Nucleus accumbens (tissue), 56 donors: ENCODE data around the gene TBC1D20.
"Not testable (repeated sequence)": the region's sequence is repeated elsewhere in the genome, so short reads cannot be mapped to it uniquely, and the experiment has no call there.

Experiments
- DNase-seq, 56 donors: peaks; one replicate each; lab custom pipeline; 2025; lab: John Stamatoyannopoulos, UW

TBC1D20 gene

GRCh38 chr20:404088-404487, 58.2 kb downstream of the TBC1D20 start:
- DNase-seq = no peak

GRCh38 chr20:403582-403957, 58.8 kb downstream of the TBC1D20 start:
- no peak for DNase-seq

GRCh38 chr20:402898-403581, 59.3 kb downstream of the TBC1D20 start:
- no peak for DNase-seq

GRCh38 chr20:402496-402885, 59.8 kb downstream of the TBC1D20 start:
- no peak for DNase-seq

- DNase-seq = no peak
Observed at GRCh38 chr20:401682-402495, 60.4 kb downstream of the TBC1D20 start.

- DNase-seq = peak in 3 of 56 donors; percentile 2 to 6 (median 4)
Observed at GRCh38 chr20:400454-401275, 61.7 kb downstream of the TBC1D20 start.

- no peak for DNase-seq
Observed at GRCh38 chr20:400128-400453, 62.2 kb downstream of the TBC1D20 start.

GRCh38 chr20:399182-399707, 63.1 kb downstream of the TBC1D20 start:
- DNase-seq = no peak

GRCh38 chr20:397432-398237, 64.7 kb downstream of the TBC1D20 start:
- DNase-seq = no peak

GRCh38 chr20:396619-397431, 65.5 kb downstream of the TBC1D20 start:
- no peak for DNase-seq

GRCh38 chr20:396252-396618, 66.1 kb downstream of the TBC1D20 start:
- no peak for DNase-seq

- not testable (repeated sequence) for DNase-seq
Observed at GRCh38 chr20:393296-393695, 69.0 kb downstream of the TBC1D20 start.

GRCh38 chr20:391041-391711, 71.2 kb downstream of the TBC1D20 start:
- no peak for DNase-seq

- DNase-seq = no peak
Observed at GRCh38 chr20:389220-389619, 73.1 kb downstream of the TBC1D20 start.

- DNase-seq = no peak
Observed at GRCh38 chr20:388034-388994, 74.0 kb downstream of the TBC1D20 start.

GRCh38 chr20:387520-387919, 74.8 kb downstream of the TBC1D20 start:
- no peak for DNase-seq

- DNase-seq = not testable (repeated sequence)
Observed at GRCh38 chr20:386634-387033, 75.7 kb downstream of the TBC1D20 start.
